Measurements from ENCODE around the gene CCDC120. TPM values are rescaled to one million over a fixed set of nuclear protein-coding genes. Genes with fewer than 3 reads are reported as not detected.
A peak's percentile ranks its signal among the peaks of the same experiment; 100 is the strongest.

CCDC120 gene
- total RNA-seq, 1 donor from 2014 or later, result 25.3 TPM

DNA sequence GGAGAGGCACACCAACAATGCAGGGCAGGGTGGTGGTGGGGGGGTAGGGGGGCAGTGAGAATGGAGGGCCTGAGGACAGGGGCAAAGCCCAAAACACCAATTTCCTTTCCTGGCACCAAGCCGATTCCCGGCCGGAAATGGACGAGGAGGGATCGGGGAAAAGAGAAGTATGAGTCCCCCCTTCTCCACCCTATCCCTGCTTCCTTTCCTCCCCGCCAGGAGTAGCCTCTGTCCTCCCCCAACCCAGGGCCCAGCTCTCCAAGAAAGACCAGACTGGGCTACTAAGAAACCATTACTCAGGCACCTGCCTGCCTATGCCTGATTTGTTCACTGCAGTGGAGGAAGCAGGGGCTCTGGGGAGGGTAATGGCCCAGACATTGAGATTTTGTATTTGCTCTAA is 402 bp downstream of the CCDC120 start:
- no peak for TF ChIP-seq CTCF (conservative IDR thresholded peaks at IDR 0.05)
- H3K4me3 Mint-ChIP-seq, result peak overlapping the region; percentile 89

DNA sequence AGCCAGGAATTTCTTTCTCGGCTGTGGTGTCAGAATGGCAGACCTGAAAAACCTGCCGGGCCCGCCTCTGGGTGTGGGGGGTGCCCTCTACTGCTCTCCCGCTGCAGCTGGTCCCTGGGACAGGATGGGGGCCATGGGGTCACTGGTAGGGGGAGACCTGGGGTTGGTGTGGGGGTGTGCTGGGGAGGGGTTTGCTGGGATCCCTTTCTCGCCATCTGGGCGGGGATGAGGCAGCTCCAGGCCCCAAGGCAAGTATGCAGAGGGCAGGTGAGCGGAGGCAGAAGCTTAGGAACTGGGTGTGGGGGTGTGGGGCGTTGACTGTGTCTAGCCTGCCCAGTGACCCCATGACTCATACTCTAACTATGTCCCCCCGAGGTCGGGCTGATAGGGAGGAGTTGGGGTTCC is 884 bp downstream of the CCDC120 start:
- H3K27ac Mint-ChIP-seq, result peak overlapping the region; percentile 93
- peak overlapping the region; percentile 89 for H3K4me3 Mint-ChIP-seq
- H3K4me1 Mint-ChIP-seq (ENCODE audit: unreplicated experiment), result peaks cover 8% of the 10 kb centered on the region
- no peaks in the 10 kb centered on the region for H3K27me3 Mint-ChIP-seq
- no peak for TF ChIP-seq CTCF (conservative IDR thresholded peaks at IDR 0.05)
- no peaks in the 10 kb centered on the region for H3K9me3 Mint-ChIP-seq
- no peak for DNase-seq (ENCODE audit: extremely low spot score, unreplicated experiment)
- peaks cover 4% of the 10 kb centered on the region for H3K36me3 Mint-ChIP-seq

More for the DNA sequence above, 402 bp downstream of the CCDC120 start:
- Mint-ChIP-seq H3K4me1 (ENCODE audit: unreplicated experiment) (peaks cover 12% of the 10 kb centered on the region), H3K9me3 (peaks cover 3% of the 10 kb centered on the region), H3K27me3 (no peaks in the 10 kb centered on the region), H3K27ac (peak overlapping the region; percentile 93), H3K36me3 (peaks cover 7% of the 10 kb centered on the region)
- DNase-seq (ENCODE audit: extremely low spot score, unreplicated experiment), result no peak

- Mint-ChIP-seq H3K27me3 (no peaks in the 10 kb centered on the region), H3K4me3 (peak overlapping the region; percentile 34), H3K9me3 (no peaks in the 10 kb centered on the region), H3K27ac (peak overlapping the region; percentile 56), H3K36me3 (peaks cover 4% of the 10 kb centered on the region), H3K4me1 (ENCODE audit: unreplicated experiment) (no peaks in the 10 kb centered on the region)
- no peak for DNase-seq (ENCODE audit: extremely low spot score, unreplicated experiment)
- no peak for TF ChIP-seq CTCF (conservative IDR thresholded peaks at IDR 0.05)
Observed at GRCh38 chrX:49060914-49061313, 2.1 kb downstream of the CCDC120 start.

DNA sequence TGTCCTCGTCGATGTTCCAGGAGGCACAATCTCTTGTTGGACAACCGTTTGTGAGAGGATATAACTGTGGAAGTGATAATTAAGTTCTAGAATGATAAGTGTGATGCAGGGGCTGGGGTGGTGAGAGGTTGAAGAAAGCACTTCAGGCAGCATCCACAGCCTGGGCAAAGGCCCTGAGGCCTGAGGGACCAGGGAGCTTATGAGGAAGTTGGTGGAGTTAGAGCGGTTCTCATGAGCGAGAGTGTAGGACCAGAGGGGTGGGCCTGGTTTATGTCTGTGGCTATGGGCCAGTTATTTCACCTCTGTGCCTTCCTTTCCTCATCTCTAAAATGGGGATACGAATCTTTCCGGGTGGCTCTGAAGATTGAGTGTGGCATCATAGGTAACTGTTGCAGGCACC is 2.7 kb downstream of the CCDC120 start:
- peaks cover 4% of the 10 kb centered on the region for H3K36me3 Mint-ChIP-seq
- H3K9me3 Mint-ChIP-seq, result no peaks in the 10 kb centered on the region
- DNase-seq (ENCODE audit: extremely low spot score, unreplicated experiment), result no peak
- H3K4me3 Mint-ChIP-seq, result no peak overlapping the region
- no peak for TF ChIP-seq CTCF (conservative IDR thresholded peaks at IDR 0.05)
- H3K27me3 Mint-ChIP-seq, result no peaks in the 10 kb centered on the region
- peak overlapping the region; percentile 58 for H3K27ac Mint-ChIP-seq
- H3K4me1 Mint-ChIP-seq (ENCODE audit: unreplicated experiment), result no peaks in the 10 kb centered on the region

- H3K27ac Mint-ChIP-seq, result peak overlapping the region; percentile 58
- no peaks in the 10 kb centered on the region for H3K9me3 Mint-ChIP-seq
- no peak overlapping the region for H3K4me3 Mint-ChIP-seq
Observed at GRCh38 chrX:49061916-49062315, 3.1 kb downstream of the CCDC120 start.

More at GRCh38 chrX:49061916-49062315, 3.1 kb downstream of the CCDC120 start:
- H3K27me3 Mint-ChIP-seq, result no peaks in the 10 kb centered on the region
- no peaks in the 10 kb centered on the region for H3K4me1 Mint-ChIP-seq (ENCODE audit: unreplicated experiment)
- DNase-seq (ENCODE audit: extremely low spot score, unreplicated experiment), result no peak
- peaks cover 4% of the 10 kb centered on the region for H3K36me3 Mint-ChIP-seq
- TF ChIP-seq CTCF (conservative IDR thresholded peaks at IDR 0.05), result no peak

Data from type B pancreatic cell (in vitro differentiated cells).